ENCODE results near the gene COPS7A.

COPS7A gene, protein sequence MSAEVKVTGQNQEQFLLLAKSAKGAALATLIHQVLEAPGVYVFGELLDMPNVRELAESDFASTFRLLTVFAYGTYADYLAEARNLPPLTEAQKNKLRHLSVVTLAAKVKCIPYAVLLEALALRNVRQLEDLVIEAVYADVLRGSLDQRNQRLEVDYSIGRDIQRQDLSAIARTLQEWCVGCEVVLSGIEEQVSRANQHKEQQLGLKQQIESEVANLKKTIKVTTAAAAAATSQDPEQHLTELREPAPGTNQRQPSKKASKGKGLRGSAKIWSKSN

DNA sequence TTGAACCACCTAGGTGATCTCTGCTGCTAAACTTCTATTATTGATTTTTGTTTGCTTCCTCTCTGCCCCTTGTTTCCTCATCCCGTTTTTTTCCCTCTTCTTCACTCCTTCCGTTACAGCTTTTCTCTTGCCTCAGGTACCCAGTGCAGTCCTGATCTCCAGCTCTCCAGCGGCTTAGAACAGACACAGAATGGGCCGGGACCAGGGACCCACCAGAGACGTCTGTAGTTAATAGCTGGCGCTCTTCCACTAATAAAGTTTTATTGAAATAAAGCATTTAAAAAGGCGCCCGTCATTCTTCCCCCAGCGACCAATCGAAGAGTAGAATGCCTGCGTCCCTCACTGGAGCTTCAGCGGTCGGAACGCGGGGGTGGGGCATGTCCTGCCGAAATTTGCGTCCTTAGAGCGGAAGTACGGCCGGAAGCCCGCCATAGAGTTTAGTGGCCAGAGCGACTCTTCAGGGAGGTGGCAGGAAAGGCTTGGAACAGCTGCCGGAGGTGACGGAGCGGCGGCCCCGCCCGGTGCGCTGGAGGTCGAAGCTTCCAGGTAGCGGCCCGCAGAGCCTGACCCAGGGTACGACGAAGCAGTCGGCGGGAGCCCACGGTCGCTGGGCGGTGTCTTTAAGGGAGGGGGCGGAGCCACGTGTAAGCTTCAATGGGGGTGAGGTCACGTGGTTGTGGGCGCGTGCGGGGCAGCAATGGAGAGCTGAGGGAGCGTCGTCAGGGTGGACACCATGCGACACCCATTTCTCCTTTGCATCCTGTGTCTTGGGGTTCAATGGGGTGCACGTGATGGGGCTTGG lies at the start of gene COPS7A:
COPS7A (plus strand) TSS at position 440 of the 802 bp plus-strand sequence. CDS start 611 bp downstream, outside the sequence.
- DNase-seq = peak; percentile 99

DNA sequence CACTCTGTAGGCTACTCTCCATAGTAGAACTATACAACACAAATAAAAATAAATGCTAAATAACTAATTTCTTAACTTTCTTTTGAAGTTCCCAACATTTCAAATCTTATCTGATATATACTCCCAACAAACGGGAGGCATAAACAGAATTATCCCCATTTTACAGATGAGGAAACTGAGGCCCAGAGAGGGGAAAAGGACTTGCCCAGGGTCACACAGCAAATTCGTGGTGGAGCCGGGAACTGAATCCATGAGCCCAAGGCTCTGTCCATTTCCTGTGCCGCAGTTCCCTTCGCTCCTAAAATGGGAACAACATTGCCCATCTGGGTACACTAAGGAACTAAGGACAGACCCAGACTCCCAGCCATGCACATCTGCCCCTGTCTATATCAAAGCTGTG lies 46.9 kb upstream of the COPS7A start:
- no peak for DNase-seq

DNA sequence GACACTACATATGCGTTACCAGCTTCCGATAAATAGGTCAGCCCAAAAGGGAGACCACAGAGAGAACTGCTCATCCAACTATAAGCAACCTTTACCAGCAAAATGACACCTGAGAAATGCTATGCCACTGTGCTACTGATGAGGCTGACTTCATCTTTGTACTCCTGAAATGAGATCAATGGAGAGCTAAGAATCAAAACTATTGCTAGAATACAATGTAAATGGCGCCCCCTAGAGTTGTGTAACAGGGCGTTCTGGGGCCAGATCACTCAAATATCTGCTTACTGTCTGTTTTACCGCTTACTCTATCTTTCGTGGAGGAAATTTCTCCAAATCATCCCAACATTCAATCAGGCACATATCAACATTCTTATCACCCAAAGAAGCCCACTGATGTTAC lies 39.2 kb upstream of the COPS7A start:
- DNase-seq = no peak

DNA sequence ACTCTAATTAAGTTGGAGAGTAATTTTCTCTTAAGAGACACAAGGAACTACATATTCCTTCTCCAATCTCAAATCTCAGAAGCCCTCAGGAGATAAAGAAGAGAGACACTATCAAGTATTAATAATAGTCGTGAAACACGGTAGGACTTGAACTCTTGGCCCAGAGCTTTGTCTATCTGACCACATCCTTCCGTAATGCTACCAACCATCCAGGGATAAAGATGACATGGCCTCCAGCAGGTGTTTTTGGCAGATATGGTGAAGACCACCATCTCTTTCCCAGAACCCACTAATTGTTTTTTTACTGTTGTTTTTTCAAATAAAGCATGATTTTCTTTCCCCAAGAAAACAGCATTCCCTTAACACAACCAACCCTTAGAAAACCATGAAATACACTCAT lies 38.0 kb upstream of the COPS7A start:
- no peak for DNase-seq

DNA sequence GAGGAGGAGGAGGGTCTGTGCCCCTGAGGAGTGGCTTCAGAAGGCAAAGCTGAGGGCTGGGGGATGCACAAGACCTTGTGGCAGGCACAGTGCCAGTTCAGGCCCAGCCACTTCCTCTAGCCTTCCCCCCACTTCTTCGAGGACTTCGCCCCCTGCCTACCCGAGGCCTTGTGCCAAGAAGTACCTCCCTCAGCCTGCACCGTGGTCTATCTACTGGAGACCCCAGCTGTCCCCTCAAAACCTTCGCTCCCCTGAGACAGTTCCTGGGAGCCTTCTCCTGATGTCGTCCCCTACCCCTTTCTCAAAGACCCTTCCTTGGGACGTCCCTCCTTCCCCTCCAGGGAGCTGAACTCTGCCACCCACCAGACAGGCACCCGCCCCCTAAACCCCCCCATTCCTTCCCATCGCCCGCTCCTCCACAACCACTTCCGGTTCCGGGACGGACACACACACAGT lies 35.3 kb upstream of the COPS7A start:
- no peak for DNase-seq

DNA sequence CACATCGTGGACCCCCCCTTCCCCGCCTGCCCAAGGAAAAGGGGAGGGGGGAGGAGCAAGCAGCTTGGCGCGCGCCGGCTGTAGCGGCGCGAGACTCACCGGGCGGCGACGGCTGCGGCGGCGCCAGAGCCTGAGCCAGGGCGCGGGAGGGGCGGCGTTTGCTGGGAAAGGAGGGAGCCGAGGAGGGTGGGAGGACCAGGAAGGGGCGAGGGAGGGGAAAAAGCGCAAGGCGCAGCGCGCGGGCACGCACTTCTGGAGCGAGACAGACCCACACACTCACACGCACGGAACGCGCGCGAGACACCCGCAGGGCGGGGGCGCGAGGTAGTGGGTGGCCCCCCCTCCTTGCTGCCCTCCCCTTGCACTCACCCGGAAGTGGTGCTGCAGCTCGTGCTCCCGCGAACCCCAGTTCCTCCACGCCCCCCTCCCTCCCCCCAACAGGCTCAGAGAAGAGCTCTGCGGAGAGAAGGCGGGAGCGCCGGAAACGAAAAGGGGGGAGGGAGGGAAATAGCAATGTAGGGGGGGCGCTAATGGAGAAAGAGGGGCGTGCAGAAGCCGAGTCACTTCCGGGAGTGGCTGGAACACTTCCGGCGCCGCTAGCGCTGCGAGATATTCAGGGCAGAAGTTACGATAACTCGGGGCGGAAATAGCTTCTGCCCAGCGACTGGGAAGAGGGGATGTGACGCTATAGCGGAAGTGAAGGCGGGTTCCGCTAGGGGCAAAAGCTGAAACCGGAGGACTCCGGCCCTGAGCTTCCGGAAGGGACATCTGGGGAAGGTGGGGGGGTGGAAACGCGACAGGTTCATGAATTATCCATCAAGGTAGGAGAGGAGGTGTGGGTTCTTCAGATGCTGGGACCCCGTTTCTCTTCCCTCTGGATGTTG lies 34.6 kb upstream of the COPS7A start, which contains the start of gene ZNF384:
ZNF384 (minus strand) TSS at position 377 of the 884 bp plus-strand sequence. CDS start 9,855 bp downstream, outside the sequence.
- peak; percentile 99 for DNase-seq

DNA sequence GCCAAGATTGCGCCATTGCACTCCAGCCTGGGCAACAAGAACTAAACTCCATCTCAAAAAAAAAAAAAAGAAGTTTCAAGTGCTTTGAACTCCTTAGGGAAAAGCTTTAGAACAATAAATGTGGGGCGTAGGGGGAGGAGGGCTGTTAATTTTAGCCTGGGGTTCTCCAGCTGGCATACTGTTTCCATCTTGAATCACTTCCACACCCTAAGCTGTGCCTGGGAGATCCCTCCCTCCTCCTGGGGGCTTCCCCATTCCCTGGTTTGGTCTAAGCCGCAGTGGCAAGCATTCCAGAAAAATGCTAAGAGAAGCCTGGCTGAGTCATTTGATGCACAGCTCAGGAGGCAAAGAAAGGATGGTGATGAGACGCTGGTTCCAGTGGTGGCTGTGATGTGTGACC lies 32.4 kb upstream of the COPS7A start:
- no peak for DNase-seq

DNA sequence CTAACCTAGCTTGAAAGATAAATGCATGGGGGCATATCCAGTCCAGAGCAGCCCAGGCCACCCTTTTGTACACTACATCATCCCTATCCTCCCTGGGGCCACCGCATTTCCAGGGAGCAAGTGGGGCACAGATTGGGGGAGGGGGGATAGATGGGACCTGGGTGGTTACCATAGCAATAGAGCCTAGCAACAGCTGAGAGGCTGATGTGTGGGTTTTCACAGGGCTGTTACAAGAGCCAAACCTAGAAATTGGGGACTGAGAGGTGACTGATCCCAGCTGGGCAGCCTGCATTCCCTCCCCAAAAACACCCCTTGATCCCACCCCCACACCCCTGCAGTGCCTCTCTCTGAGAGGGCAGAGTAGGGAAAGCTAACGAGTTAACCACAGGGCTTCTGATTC lies 31.0 kb upstream of the COPS7A start:
- DNase-seq = no peak

DNA sequence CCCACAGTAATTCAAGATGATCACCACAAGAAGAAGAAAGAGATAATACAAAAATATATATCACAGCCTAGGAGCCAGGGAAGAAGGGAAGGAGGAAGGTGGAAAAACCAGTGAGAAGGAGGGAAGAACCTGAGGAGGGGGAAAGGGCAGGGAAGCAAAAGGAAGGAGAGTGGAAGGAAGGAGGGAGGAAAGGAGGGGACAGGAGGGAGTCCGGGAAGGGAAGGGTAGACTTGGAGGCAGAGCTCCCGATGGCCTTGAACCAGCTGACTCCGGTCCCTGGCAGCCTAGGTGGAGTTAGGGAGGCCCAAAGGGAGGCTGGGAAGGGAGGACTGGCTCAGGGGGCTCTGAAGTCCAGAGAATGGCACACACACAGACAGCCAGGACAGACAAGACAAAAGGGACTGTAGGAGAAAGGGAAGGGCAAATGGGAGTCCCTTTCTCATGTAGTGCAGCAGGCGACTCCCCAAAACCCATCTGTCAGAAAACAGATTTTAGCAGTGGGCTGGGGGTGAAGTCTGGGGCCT lies 30.0 kb upstream of the COPS7A start:
- DNase-seq = no peak

DNA sequence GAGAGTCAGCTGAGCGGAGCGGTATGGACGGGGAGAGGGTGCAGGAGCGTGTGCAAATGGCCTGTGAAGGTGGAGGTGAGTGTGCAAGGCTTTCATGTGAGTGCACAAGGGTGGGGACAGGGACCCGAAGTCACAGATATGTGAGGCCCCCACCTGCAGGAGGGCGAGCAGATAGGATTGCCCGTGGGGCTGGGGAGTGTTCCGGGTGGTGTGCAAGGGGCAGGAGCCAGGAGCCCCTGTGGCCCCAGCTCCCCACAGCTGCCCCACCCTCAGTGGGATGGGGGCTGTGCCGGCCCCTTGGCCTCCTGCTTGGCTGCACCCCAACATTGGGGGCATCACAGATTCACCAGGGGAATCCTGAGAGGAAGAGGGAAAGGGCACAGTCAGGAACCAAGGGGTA lies 29.1 kb upstream of the COPS7A start:
- DNase-seq = no peak

DNA sequence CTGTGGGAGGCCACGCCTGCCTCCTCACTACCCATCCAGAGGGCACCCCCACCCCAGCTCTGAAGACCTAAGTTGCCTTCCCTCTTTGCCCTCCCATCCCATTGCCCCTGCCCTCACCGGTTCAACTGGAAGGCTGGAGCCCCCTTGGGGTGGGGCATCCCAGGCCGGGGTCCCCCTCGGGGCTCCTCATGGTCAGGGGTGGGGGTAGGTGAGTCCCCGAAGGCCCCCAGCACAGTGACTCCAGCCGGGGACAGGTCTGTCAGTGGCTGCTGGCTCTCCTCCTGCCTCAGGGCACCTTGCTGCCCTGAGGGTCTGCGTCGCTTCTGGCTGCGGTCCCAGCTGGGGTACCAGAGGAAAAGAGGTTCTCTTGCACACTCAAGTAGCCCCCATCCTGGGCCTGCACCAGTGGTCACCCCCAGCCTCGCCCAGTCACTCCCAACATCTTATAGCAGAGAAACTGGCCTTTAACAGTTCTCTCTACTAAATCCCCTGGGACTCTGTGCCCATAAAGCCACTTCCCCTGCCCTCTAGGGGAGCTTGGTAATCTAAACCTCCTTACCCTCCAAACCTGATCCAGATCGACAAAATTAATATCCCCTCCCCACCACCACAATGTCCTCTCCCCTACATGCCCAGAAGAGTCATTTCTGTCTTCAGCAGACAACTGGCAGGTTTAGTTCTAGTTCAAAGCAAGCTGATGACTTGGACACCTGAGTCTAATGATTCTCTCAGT lies 28.4 kb upstream of the COPS7A start:
- no peak for DNase-seq

DNA sequence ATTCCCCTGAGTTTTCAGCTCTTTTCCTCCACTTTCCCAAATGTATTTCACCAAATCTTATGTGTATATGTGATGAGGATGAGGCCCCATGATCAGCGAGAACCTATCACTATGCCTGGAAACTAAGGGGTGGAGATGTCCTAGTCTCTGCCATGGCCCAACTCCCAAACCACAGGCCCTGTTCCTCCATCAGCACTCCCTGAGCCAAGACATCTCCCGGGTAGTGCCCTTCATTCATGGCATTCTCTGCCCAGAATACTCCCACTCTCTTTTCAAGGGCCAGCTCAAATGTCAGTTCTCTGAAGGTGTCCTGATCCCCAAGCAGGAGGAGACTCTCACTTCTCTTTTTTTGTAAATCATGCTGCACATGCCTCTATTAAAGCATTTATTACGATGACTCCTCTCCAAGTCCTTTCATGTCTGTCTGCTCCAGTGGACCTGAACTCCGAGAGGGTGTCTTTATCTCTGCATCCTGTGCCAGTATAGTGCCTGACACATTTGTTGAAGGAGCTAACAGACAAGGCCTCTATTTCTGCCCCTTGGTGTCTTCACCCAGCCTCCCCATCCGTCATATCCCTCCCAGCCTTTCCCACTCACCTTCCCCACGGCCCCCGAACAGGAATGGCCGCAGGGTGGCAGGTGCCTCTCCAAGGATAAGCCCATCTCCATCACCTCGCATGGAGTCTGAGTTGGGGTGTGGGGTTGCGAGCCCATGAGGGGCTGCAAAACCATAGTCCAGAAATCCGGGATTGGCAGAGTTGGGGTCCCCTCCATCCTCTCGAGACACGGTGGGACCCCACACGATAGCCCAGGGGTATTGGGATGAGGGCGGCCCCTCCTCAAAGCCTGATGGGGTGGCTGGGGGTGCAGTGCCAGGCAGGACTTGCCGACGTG lies 26.9 kb upstream of the COPS7A start:
- no peak for DNase-seq

DNA sequence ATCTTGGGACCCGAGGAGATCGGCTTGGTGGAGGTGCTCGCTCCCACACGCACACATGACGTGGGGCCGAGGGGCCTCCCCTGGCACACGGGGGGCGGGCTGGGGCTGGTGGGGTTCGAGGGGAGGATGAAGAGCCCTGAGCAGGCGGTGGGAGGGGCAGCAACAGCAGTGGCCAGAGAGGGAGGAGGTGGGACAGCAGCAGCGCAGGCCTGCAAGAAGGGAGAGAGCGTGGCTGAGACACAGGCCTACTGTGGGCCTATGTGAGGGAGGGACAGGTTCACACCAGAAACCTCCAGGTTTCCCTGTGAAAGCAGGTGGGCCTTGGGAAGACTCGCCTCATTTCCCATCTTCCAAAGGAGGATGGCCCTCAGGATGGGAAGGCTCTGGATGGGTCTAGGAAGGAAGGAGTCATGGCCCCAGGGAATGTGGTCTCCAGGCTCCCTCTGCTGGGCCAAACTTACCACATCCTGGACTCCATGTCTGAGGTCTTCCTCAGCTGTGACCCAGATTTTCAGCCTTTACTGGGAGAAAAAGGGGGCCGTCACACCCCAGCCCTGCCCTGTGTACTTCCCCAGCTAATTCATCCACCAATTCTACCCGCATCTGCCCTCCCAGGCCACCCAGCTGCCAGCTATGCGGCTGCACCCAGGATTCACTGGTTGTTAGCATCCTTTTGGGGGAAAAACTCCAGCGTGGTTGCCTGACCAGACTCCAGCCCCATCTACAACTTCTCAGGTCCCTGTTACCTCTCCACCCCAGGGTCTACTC lies 26.1 kb upstream of the COPS7A start:
- DNase-seq = no peak

DNA sequence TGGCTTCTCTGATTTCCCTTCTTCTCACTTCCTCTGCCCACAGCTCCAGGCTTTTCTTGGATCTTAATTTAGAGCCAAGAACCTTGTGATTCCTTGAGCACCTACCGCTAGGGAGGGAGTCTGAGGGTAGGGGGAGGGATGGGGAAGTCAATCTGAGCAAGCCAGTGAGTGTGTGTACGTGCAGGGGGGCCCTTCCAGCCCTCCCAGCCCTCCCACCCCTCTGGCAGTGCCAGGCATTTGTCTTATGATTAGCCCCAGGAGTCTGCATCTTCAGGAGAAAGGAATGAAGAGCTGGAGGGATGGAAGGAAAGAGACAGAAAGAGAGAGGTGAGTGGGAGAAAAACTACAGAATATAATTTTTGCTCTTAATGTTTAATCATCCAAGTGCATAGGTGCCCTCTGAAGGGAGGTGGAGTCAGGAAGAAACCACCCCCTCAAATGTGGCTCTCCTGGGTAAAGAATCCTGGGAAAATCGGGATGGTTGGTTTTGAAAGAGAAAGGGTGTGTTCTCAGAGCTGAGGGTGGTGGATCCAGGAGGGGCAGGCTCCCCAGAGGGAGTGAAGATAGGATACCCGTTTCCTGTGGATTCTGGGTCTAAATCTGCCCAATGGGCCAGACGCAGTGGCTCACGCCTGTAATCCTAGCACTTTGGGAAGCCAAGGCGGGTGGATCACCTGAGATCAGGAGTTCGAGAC lies 25.3 kb upstream of the COPS7A start:
- DNase-seq = no peak

DNA sequence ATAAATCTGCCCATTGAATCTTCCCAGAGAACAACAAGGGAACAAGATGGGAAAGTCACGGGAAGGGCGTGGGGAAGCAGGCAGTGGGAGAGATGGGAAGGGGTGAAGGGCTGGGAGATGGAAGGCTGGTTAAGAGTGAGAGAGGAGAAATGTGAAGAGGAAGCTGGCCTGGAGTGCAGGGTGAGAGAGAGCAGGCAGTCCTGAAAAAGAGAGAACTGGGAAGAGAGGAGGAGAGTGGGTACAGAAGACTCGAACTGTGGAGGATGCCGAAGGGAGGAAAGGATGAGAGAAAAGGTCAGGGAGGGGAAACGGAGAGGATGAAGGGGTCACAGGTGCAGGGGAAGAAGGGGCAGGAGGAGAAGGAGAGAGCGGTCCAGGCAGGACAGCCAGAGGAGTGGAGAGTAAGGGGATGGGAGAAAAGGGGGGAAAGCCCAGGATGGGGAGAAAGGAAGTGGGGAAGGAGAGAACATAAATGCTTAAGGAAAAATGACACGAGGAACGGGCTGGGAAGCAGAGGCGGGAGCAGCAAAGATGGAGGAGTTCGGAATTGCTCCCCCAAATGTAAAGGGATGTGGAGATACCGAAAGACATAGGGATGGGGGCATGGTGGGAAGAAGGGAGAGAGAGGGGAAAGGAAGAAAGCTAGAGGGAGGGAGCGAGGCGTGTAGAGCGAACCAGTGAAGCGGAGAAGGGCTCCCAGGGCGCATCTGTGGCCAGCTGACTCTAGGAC lies 24.4 kb upstream of the COPS7A start:
- DNase-seq = no peak

DNA sequence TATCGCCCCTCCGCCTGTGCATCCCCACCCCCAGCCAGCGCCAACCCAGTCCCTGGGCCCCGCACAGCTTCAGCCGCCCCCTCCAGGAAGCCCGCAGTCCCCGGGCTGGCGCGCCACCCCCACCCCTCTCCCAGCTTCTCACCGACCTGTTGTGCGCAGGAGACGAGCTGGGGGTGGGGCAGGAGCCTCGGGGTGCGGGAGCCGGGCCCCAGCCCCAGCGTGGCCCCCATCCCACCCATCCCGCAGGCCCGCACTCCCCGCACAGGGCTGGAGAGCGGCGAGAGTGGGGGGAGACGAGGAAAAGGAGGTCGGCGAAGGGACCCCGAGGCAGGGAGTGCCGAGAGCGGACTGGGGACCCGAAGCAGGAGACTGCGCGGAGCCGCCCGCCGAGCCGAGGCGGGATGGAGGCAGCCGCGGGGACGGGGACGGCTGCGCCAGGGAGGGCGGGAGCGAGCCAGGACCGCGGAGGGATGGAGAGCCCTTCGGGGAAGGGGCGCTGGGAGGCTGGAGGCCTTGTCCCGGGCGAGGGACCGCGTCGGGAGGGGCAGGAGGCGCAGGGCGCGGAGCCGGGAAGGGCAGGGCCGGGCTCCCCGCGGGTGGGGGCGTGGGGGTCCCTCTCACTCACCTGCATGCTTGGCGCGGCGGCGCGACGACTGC lies 23.7 kb upstream of the COPS7A start:
- no peak for DNase-seq

DNA sequence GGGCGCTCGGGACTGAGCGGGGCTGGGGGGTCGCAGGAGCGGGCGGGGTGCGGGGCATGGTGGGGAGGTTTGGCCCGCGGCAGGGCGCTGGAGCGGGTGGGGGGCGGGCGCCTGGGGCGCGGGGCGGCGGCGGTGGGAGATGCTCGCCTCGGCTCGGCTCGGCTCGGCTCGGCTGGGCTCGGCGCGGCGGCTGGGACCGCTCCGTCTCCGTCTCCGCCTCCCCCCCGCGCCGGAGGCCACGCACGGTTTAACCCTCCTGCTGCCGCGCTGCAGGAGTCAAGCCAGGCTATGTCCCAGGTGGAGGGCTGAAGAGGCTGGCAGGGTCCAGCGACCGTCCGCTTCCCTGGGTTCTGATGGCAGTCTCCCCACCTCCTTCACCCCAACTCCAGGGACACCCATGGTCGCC lies 23.2 kb upstream of the COPS7A start, which contains the start of gene PIANP:
PIANP (minus strand) TSS at position 170 of the 406 bp plus-strand sequence. CDS start 2,754 bp downstream, outside the sequence.
- no peak for DNase-seq

DNA sequence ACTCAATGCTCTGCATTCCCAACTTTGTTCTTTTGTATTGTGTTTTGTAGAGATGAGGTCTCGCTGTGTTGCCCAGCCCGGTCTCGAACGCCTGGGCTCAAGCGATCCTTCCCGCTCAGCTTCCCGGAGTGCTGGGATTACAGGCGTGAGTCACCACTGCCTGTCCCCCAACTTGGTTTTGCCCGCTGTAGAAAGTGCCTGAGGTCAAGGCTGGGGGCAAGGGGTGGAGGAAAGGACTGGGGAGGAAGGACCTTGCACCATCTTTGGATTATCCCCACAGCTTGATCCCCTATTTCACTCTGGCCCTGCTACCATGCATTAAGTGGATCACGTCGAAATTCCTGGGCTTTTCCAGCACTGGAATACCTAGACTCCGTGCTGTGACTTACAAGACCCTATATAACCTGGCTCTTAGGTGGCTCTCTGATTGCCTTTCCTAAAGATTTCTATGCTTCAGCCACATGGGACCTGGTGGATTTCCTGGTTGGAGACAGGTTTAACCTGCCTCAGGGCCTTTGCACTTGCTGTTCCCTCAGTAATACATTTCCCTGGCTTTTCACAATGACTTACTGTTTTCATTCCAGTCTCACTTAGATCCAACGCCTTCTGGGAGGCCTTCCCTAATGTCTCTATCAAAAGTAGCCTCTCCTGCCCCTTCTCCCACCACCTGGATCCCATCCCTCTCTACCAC lies 22.6 kb upstream of the COPS7A start:
- DNase-seq = no peak

Measured in NCI-H1417 treated with DMSO at 0.1 percent for 48 hours (cell line).